Karpas-422 (cell line): ENCODE measurements around the gene C6orf58. TPM values are rescaled to one million over a fixed set of nuclear protein-coding genes. Genes with fewer than 3 reads are reported as not detected.

Experiments
- DNase-seq: peaks from one replicate; pipeline ENCODE4 v3.0.0-alpha.2; 2015
- H2AFZ ChIP-seq: fragments of 200-600 bp; sonication (generic); 2 replicates; pipeline ENCODE4 v1.6.1; 2014; ENCODE audit warnings: antibody characterized with exemption, low read length, mixed read lengths
- H3K27ac ChIP-seq: fragments of 200-600 bp; sonication (generic); 2 replicates; pipeline ENCODE4 v1.5.1; 2014; ENCODE audit warnings: mild to moderate bottlenecking, low read length, moderate library complexity
- H3K27me3 ChIP-seq: fragments of 200-600 bp; sonication (generic); 2 replicates; pipeline ENCODE4 v1.6.1; 2014; ENCODE audit warnings: low read length, mixed read lengths
- H3K36me3 ChIP-seq: fragments of 200-600 bp; sonication (generic); 2 replicates; pipeline ENCODE4 v1.6.1; 2014; ENCODE audit warnings: low read length, mixed read lengths; ENCODE audit not compliant: insufficient read depth
- H3K4me1 ChIP-seq: fragments of 200-600 bp; sonication (generic); 2 replicates; pipeline ENCODE4 v1.6.1; 2014; ENCODE audit warnings: mild to moderate bottlenecking, low read length, mixed read lengths
- H3K4me2 ChIP-seq: fragments of 200-600 bp; sonication (generic); 2 replicates; pipeline ENCODE4 v1.6.1; 2014; ENCODE audit warnings: low read length, low read depth, mild to moderate bottlenecking; ENCODE audit not compliant: poor library complexity, severe bottlenecking
- H3K4me3 ChIP-seq: fragments of 200-600 bp; sonication (generic); 2 replicates; pipeline ENCODE4 v1.5.1; 2014; ENCODE audit warnings: mild to moderate bottlenecking, antibody characterized with exemption, low read length, mixed read lengths
- H3K79me2 ChIP-seq: fragments of 200-600 bp; sonication (generic); 2 replicates; pipeline ENCODE4 v1.6.1; 2014; ENCODE audit warnings: mild to moderate bottlenecking, low read length, mixed read lengths
- H3K9ac ChIP-seq: fragments of 200-600 bp; sonication (generic); 2 replicates; pipeline ENCODE4 v1.6.0; 2014; ENCODE audit warnings: low read length
- H3K9me2 ChIP-seq: fragments of 200-600 bp; sonication (generic), shearing (Covaris generic); replicated peaks from 2 replicates; pipeline ENCODE4 v1.6.0; 2014; ENCODE audit warnings: mild to moderate bottlenecking, low read length, moderate library complexity; ENCODE audit not compliant: insufficient read depth
- H3K9me3 ChIP-seq: fragments of 300-700, 200-600 bp; sonication (generic); 2 replicates; pipeline ENCODE4 v1.6.1; 2014; ENCODE audit warnings: low read length, mixed read lengths
- H4K20me1 ChIP-seq: fragments of 200-600 bp; sonication (generic); 2 replicates; pipeline ENCODE4 v1.6.1; 2014; ENCODE audit warnings: mild to moderate bottlenecking, antibody characterized with exemption, low read length, low read depth; ENCODE audit not compliant: insufficient read depth
- total RNA-seq: library from RNA; depleted of rRNA; stranded (reverse); fragments of >200 nt; shearing (Covaris generic); gene quantifications from 2 replicates; pipeline ENCODE4 v1.2.3, GENCODE V29; 2014; ENCODE audit warnings: low replicate concordance; rRNA removed

Gene C6orf58
- total RNA-seq, result not detected in 2 replicates

DNA sequence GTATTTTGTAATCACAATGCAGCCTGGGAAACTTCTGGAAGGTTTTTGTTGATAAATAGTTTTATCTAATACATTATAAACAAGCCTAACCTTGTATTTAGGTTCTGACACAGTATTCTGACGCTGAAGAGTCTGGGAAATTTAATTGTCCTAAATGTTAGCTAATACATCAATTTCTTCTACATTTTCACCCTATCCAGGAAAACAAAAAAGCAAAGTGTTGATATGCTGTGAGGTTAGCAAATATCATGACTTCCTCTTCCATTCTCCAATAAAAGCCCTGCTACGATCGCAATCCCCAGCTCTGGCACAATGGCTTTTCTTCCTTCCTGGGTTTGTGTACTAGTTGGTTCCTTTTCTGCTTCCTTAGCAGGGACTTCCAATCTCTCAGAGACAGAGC, at the start of gene C6orf58:
TSS of gene C6orf58 (plus strand) at position 301 of the 400 bp plus-strand sequence. CDS start at position 313, 12 bp downstream.
- no peaks in the 10 kb centered on the region for H3K9me2 ChIP-seq
- H3K9ac ChIP-seq, result no peak within 1 kb of the TSS
- H4K20me1 ChIP-seq, result no peaks in the 10 kb centered on the region
- no peaks in the 10 kb centered on the region for H3K27me3 ChIP-seq
- no peaks in the 10 kb centered on the region for H3K36me3 ChIP-seq
- H3K9me3 ChIP-seq, result no peaks in the 10 kb centered on the region
- H3K27ac ChIP-seq, result no peak within 1 kb of the TSS
- H3K4me3 ChIP-seq, result no peak within 1 kb of the TSS
- H3K79me2 ChIP-seq, result no peaks in the 10 kb centered on the region
- no peak within 1 kb of the TSS for H3K4me2 ChIP-seq
- DNase-seq, result no peak
- no peaks in the 10 kb centered on the region for H3K4me1 ChIP-seq
- H2AFZ ChIP-seq, result no peak within 1 kb of the TSS

DNA sequence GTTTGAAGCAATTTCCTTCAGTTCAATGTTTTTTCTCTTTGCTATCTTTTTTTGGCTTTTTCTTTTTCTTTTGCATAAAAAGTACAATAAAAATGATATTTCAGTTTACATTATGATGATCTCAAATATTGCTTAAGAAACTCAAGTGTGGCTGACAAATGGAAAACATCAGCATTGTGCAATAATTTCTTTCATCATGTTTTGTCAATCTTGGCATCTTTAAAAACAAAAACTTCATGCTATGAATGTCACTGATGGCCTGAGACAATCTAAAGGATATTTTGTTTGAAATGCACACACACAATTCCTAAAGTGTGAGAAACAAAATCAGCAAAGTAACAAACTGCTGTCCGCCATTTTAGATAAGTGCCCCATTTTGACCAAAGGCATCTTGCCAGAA, 44.0 kb upstream of the C6orf58 start:
- Histone ChIP-seq H3K27me3 (no peaks in the 10 kb centered on the region), H3K36me3 (no peaks in the 10 kb centered on the region), H3K27ac (no peak overlapping the region), H3K4me3 (no peak overlapping the region), H3K9me3 (no peaks in the 10 kb centered on the region), H4K20me1 (no peaks in the 10 kb centered on the region), H3K4me1 (no peaks in the 10 kb centered on the region), H3K9ac (no peak overlapping the region), H3K9me2 (no peaks in the 10 kb centered on the region), H3K79me2 (no peaks in the 10 kb centered on the region), H2AFZ (no peak overlapping the region), H3K4me2 (no peak overlapping the region)
- DNase-seq, result no peak

DNA sequence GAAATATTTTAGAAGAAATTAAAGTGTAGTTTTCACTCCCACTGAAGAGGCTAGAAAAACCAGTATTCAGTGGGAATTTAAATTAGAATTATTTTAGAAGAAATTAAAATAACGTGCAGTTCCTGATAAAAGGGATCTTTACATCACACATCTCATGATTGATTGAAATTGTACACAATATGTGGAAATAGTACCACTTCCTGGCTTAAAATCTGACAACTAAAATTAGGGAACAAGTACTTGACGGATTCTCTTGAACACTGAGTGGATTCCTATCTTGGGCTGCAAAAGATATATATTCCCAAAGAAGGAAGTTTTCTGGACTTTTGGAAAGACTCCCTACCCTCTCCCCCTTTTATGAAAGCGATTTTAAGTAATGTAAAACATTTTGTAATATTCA, 43.2 kb upstream of the C6orf58 start:
- Histone ChIP-seq H3K27ac (no peak overlapping the region), H4K20me1 (no peaks in the 10 kb centered on the region), H3K9ac (no peak overlapping the region), H3K9me2 (no peaks in the 10 kb centered on the region), H2AFZ (no peak overlapping the region), H3K27me3 (no peaks in the 10 kb centered on the region), H3K4me1 (no peaks in the 10 kb centered on the region), H3K4me3 (no peak overlapping the region), H3K36me3 (no peaks in the 10 kb centered on the region), H3K79me2 (no peaks in the 10 kb centered on the region), H3K4me2 (no peak overlapping the region), H3K9me3 (no peaks in the 10 kb centered on the region)
- no peak for DNase-seq

DNA sequence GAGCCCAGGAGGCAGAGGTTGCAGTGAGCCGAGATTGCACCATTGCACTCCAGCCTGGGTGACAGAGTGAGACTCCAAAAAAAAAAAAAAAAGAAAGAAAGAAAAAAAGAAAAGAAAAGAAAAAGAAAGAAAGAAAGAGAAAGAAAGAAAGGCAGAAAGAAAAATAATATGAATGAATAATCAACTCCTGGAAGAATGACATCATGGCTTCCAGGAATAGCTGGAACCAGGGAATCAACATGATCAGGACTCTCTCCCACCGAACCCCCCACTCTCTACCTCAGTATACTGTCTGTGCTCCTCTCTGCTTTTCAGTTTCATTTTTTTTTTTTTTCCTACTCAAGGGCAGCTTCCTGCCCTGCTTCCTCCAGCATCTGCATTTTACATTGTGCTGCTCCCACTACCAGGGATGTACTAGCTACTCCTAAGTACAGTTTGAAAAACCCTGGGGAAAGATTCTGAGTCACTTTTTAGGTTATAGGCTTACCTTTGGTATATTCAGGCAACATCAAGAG, 38.2 kb upstream of the C6orf58 start:
- Histone ChIP-seq H3K9me2 (no peaks in the 10 kb centered on the region), H3K9me3 (no peaks in the 10 kb centered on the region), H3K4me3 (no peak overlapping the region), H3K27me3 (no peaks in the 10 kb centered on the region), H3K36me3 (no peaks in the 10 kb centered on the region), H3K27ac (no peak overlapping the region), H2AFZ (no peak overlapping the region), H3K4me2 (no peak overlapping the region), H4K20me1 (no peaks in the 10 kb centered on the region), H3K4me1 (no peaks in the 10 kb centered on the region), H3K79me2 (no peaks in the 10 kb centered on the region), H3K9ac (no peak overlapping the region)
- DNase-seq, result no peak

DNA sequence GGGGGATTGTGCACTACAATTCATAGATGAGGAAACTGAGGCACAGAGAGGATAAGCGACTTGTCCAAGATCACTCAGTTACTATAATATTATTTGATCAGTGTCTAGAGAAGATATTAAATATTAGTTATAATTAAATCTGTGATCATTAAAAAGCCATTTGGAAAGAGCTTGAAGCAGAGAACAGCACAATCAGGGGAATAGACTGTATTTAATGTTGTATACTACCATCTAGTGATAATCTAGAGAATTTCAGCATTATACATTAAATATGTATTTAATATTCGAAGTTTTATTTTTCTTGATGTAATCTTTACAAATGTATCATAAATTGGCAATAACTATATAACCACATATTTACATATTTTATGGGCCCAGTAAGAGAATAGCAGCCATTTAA, 37.7 kb upstream of the C6orf58 start:
- no peak overlapping the region for H3K4me2 ChIP-seq

DNA sequence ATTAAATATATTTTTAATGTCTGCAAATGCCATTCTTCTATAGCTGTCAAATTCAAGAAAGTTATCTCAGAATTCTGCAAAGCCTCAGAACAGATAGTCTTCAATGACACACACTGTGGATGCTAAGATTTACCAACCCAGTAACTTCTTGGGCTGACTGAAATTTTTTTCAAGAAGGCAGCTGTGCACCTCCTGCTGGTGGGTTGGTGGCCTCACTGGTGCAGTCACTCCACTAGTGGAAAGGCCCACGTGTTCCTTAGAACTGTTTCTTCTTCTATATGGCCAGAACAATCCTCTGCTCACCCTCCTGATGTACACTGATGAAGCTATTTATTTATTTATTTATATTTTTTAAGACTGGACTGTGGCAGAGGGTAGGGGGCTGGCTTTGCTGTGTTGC, 29.8 kb upstream of the C6orf58 start:
- no peak overlapping the region for H3K9ac ChIP-seq
- no peaks in the 10 kb centered on the region for H3K79me2 ChIP-seq
- no peaks in the 10 kb centered on the region for H3K4me1 ChIP-seq
- no peaks in the 10 kb centered on the region for H3K27me3 ChIP-seq
- no peak overlapping the region for H2AFZ ChIP-seq
- no peaks in the 10 kb centered on the region for H4K20me1 ChIP-seq
- no peak overlapping the region for H3K27ac ChIP-seq
- H3K4me2 ChIP-seq, result no peak overlapping the region
- H3K9me2 ChIP-seq, result no peaks in the 10 kb centered on the region
- no peaks in the 10 kb centered on the region for H3K36me3 ChIP-seq
- H3K4me3 ChIP-seq, result no peak overlapping the region
- peak; percentile 47 for DNase-seq
- no peaks in the 10 kb centered on the region for H3K9me3 ChIP-seq

More for the DNA sequence above, 37.7 kb upstream of the C6orf58 start:
- H3K36me3 ChIP-seq, result no peaks in the 10 kb centered on the region
- no peaks in the 10 kb centered on the region for H4K20me1 ChIP-seq
- peak; percentile 69 for DNase-seq
- no peak overlapping the region for H3K4me3 ChIP-seq
- no peaks in the 10 kb centered on the region for H3K27me3 ChIP-seq
- H3K79me2 ChIP-seq, result no peaks in the 10 kb centered on the region
- no peaks in the 10 kb centered on the region for H3K9me2 ChIP-seq
- H3K9me3 ChIP-seq, result no peaks in the 10 kb centered on the region
- H3K9ac ChIP-seq, result no peak overlapping the region
- no peak overlapping the region for H3K27ac ChIP-seq
- no peak overlapping the region for H2AFZ ChIP-seq
- no peaks in the 10 kb centered on the region for H3K4me1 ChIP-seq

DNA sequence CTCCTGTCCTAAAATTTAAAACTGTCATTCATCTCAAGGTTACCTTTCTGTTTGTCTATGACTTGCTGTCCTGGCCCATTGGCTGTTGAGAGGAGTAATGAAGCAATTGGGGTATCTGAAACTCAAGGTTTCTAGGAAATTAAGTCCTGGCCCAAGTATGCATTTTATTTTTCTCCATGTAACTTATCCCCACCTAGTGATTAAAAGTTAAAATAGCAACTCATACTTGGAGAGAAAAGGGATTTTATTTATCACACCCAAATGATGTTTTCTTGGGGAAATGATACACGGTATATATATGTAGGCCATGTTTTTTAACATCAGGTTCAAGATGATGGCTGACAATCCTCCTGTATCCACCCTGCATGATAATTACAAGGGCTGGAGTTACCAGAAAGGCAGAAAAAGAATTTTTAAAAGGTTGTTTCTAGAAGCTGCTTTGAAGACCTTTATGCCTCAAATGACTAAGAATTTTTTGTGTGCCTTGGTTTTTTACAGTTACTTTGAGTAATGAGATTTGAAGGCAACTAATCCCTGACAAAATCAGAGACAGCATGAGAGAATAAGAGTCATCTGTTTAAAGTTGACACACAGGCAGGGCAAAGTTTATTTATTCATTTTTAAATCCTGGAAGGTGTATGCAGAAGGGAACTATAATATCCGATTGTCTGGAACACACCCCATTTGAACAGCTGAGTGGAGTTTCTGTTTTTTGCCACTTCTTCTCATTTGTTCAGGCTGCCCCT, 28.9 kb upstream of the C6orf58 start:
- no peaks in the 10 kb centered on the region for H3K4me1 ChIP-seq
- no peak overlapping the region for H3K9ac ChIP-seq
- no peaks in the 10 kb centered on the region for H3K36me3 ChIP-seq
- H3K79me2 ChIP-seq, result no peaks in the 10 kb centered on the region
- H3K27ac ChIP-seq, result no peak overlapping the region
- H3K9me2 ChIP-seq, result no peaks in the 10 kb centered on the region
- no peak overlapping the region for H3K4me3 ChIP-seq
- H4K20me1 ChIP-seq, result no peaks in the 10 kb centered on the region
- no peak for DNase-seq
- H3K27me3 ChIP-seq, result no peaks in the 10 kb centered on the region
- H3K9me3 ChIP-seq, result no peaks in the 10 kb centered on the region
- no peak overlapping the region for H2AFZ ChIP-seq
- H3K4me2 ChIP-seq, result no peak overlapping the region

DNA sequence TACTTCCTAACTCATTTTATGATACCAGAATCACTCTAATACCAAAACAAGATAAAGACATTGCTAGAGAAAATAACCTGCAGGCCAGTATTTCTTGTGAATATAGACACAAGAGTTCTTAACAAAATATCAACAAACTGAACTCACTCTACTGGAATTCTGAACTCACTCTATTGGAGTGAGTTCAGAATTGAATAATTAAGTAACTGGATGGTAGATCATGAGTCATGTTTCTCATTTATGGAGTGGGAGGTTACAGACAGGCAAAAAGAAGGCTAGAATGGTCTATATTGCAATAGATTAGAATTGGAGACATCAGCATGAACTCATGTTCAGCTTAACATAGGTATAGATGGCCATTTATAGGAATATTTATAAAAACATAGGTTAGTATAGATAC, 26.6 kb upstream of the C6orf58 start:
- Histone ChIP-seq H3K79me2 (no peaks in the 10 kb centered on the region), H3K36me3 (no peaks in the 10 kb centered on the region), H2AFZ (no peak overlapping the region), H3K9ac (no peak overlapping the region), H3K4me2 (no peak overlapping the region), H3K9me2 (no peaks in the 10 kb centered on the region), H3K9me3 (no peaks in the 10 kb centered on the region), H3K4me1 (no peaks in the 10 kb centered on the region), H3K27me3 (no peaks in the 10 kb centered on the region), H4K20me1 (no peaks in the 10 kb centered on the region), H3K4me3 (no peak overlapping the region), H3K27ac (no peak overlapping the region)
- no peak for DNase-seq
